ENCODE measurements around the gene LDLRAD4.

LDLRAD4 gene

DNA sequence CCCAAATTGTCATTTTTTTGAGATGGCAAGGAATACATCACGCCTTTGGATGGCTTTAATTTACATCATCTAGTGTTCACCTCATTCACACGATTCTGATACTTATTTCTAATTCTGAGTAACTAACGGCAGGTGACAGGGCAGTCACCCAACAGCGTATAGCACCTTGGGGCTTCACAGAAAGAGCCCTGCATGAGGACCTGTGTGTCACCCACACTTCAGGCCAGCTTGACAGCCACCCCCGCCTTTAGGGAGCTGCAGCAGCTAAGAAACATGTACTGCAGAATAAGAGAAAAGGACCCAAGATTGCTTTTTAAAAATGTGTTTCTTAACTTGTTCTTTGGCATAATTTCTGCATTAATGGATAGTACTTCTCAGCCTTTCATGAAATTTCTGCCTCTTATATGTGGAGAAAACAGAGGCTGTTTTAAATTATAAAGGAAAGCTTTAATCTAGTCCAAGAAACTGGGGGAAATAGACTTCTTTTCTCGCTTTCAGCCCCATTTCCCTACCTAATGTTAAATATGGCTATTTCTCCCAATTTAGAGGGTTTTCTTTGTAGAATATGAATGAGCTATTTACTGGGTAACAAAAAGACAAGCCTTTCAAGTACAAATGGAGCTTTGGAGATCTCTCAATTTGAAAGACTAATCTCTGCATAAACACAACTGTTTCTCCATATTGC is 245.1 kb downstream of the LDLRAD4 start:
- no peak overlapping the region for H3K27ac ChIP-seq
- TF ChIP-seq CTCF (conservative IDR thresholded peaks at IDR 0.05): no peak
- no peak for TF ChIP-seq ZFX (IDR thresholded peaks at IDR 0.05)

- TF ChIP-seq CTCF (conservative IDR thresholded peaks at IDR 0.05) (no peak), ZFX (IDR thresholded peaks at IDR 0.05) (no peak)
- no peak overlapping the region for H3K27ac ChIP-seq
Observed at GRCh38 chr18:13464432-13465123, 246.0 kb downstream of the LDLRAD4 start.

DNA sequence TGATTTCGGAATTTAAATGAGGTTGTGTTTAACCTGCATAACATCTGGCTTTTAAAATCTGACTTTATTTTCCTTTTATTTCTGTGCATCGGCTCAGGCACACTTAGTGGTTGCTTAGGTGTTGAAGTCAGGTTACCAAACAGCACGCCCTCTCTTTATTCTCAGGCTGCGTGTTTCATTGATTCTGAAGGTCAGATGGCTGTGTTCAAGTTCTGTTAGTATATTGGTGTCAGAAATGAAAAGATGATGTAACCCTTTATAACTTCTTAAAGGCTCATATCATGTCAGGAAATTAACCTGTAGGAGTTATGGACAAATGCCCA is 246.5 kb downstream of the LDLRAD4 start:
- TF ChIP-seq CTCF (conservative IDR thresholded peaks at IDR 0.05): no peak
- no peak for TF ChIP-seq ZFX (IDR thresholded peaks at IDR 0.05)
- H3K27ac ChIP-seq: no peak overlapping the region

GRCh38 chr18:13465476-13465875 is 246.9 kb downstream of the LDLRAD4 start:
- TF ChIP-seq ZFX (IDR thresholded peaks at IDR 0.05): no peak
- no peak for TF ChIP-seq CTCF (conservative IDR thresholded peaks at IDR 0.05)
- no peak overlapping the region for H3K27ac ChIP-seq

DNA sequence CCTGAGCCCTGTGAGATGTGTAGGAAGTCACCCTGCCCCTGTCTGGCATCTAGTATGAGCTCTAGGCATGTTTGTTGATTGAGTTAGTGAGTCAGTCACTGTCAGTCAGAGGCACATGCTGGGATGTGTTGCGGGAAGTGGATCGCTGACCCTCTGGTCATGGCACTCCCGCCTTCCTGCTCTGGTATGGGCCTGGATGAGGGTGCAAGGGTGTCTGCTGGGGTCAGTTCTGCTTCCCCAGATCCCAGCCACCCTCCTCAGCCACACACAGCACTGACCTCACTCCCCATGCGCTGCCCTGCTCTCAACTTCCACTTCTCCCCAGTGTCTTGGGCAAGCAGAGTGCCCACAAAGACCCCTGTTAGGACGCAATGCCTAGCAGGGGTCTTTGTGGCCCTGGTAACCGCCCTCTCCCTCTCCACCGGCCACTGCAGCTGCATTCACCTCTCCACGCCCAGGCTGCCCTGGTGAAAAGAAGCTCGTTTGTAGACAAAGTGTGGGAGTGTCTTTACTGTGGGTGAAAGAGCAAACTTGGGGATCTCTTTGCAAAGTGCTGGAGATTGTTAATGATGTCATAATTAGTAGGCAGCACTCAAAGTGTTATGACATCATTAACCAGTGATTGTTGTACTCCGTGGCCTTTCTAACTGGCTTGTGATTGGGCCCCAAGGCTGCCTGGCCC is 252.1 kb downstream of the LDLRAD4 start:
- TF ChIP-seq CTCF (conservative IDR thresholded peaks at IDR 0.05): no peak
- TF ChIP-seq ZFX (IDR thresholded peaks at IDR 0.05): no peak
- no peak overlapping the region for H3K27ac ChIP-seq

- no peak overlapping the region for H3K27ac ChIP-seq
- TF ChIP-seq ZFX (IDR thresholded peaks at IDR 0.05) (no peak), CTCF (conservative IDR thresholded peaks at IDR 0.05) (no peak)
Observed at GRCh38 chr18:13471198-13471845, 252.8 kb downstream of the LDLRAD4 start.
